Thymus (tissue), 11 donors: ENCODE measurements around the gene PGAM1. TPM values are rescaled to one million over a fixed set of nuclear protein-coding genes. Genes with fewer than 3 reads are reported as not detected.
"Not testable (repeated sequence)": the region's sequence is repeated elsewhere in the genome, so short reads cannot be mapped to it uniquely, and the experiment has no call there.

Experiments used
- DNase-seq, 9 donors: peaks; one replicate each; pipeline ENCODE4 v3.0.0-alpha.2; 2013; ENCODE audit warnings: low spot score in 9 of 9, low read depth in 6 of 9, missing footprints in 1 of 9
- H3K27ac ChIP-seq, 2 donors: one replicate each; pipeline ENCODE4 v1.5.1; 2013; ENCODE audit warnings: control low read depth in 1 of 2, low read depth in 1 of 2, low read length in 1 of 2, mild to moderate bottlenecking in 1 of 2, moderate library complexity in 1 of 2
- H3K27me3 ChIP-seq, 2 donors: one replicate each; pipeline ENCODE4 v1.5.1; 2013; ENCODE audit warnings: low read length in 1 of 2; ENCODE audit not compliant: control insufficient read depth in 2 of 2, insufficient read depth in 1 of 2
- H3K36me3 ChIP-seq, 2 donors: one replicate each; pipeline ENCODE4 v1.5.1; 2013; ENCODE audit warnings: low read length in 1 of 2, mild to moderate bottlenecking in 1 of 2, moderate library complexity in 1 of 2; ENCODE audit not compliant: control insufficient read depth in 2 of 2, insufficient read depth in 2 of 2
- H3K4me1 ChIP-seq, 2 donors: one replicate each; pipeline ENCODE4 v1.5.1; 2013; ENCODE audit warnings: low read length in 2 of 2; ENCODE audit not compliant: control insufficient read depth in 2 of 2, insufficient read depth in 2 of 2
- H3K4me3 ChIP-seq, 2 donors: one replicate each; pipeline ENCODE4 v1.5.1; 2013; ENCODE audit warnings: low read length in 2 of 2, control low read depth in 1 of 2, mild to moderate bottlenecking in 1 of 2
- H3K9me3 ChIP-seq, 2 donors: one replicate each; pipeline ENCODE4 v1.5.1; 2013; ENCODE audit warnings: low read length in 1 of 2, mild to moderate bottlenecking in 1 of 2; ENCODE audit not compliant: control insufficient read depth in 2 of 2, insufficient read depth in 1 of 2
- WGBS: extraction: QIAGEN DNeasy Blood & Tissue Kit; methylation state at CpG from one replicate; pipeline ENCODE4 v1.1.7; 2013; 5-methylcytosine and 5-hydroxymethylcytosine counted together
- polyA plus RNA-seq: library from polyadenylated mRNA; stranded (reverse); fragments of 200-250 nt; gene quantifications from one replicate; pipeline ENCODE4 v1.2.3, GENCODE V29; 2013
- total RNA-seq: library from RNA; stranded (reverse); fragments of 120-200 nt; gene quantifications from one replicate; pipeline ENCODE4 v1.2.4, GENCODE V29; 2013
- donor health status: healthy.

The PGAM1 gene
- total and polyA plus RNA-seq, 2 donors: 104 to 272 TPM

DNA sequence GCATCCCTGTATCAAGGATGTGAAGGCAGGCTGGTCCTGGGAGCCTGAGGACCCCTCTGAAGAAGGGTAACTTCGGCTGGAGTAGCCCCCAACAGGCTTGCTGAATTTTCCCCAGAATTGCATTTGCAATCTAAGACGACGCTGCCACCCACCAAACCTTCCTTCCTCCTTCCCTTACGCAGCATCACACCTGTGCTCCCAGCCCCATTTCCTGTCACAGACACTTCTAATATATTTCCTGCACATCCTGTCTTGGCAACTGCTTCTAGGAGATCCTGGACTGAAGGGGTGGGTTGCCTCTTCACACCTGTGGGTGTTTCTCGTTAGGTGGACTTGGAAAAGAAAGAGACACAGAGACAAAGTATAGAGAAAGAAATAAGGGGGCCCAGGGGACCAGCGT, 9.4 kb upstream of the PGAM1 start:
- peak in 4 of 9 donors; percentile 58 to 80 (median 62) for DNase-seq
- H3K4me1 ChIP-seq: peaks cover 24 to 57% of the 10 kb centered on the region in 2 donors
- 12% methylated on average over 6 of the region's 6 CpGs for WGBS

DNA sequence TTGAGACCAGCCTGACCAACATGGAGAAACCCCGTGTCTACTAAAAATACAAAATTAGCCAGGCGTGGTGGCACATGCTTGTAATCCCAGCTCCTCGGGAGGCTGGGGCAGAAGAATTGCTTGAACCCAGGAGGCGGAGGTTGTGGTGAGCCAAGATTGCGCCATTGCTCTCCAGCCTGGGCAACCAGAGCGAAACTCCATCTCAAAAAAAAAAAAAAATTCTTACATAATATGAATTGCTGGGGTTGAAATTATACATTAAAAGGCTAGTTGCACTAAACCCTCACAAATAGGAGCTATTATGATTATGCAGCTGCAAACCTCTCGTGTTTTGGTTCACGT, 2.3 kb upstream of the PGAM1 start:
- H3K36me3 ChIP-seq, H3K9me3 ChIP-seq, DNase-seq, H3K4me3 ChIP-seq, H3K27ac ChIP-seq, H3K27me3 ChIP-seq: not testable (repeated sequence)
- peaks cover 17 to 38% of the 10 kb centered on the region in 2 donors for H3K4me1 ChIP-seq
- WGBS: 96% methylated on average over 8 of the region's 8 CpGs

More for the DNA sequence above, 9.4 kb upstream of the PGAM1 start:
- Histone ChIP-seq H3K4me3 (no peak overlapping the region), H3K27me3 (no peaks in the 10 kb centered on the region), H3K9me3 (no peaks in the 10 kb centered on the region), H3K36me3 (no peaks in the 10 kb centered on the region), H3K27ac (peak overlapping the region; percentile 64 to 79)

GRCh38 chr10:97426776-97427570, 982 bp downstream of the PGAM1 start:
- peak overlapping the region; percentile 48 to 85 for H3K27ac ChIP-seq
- H3K4me3 ChIP-seq: peak overlapping the region; percentile 65 to 82
- no peaks in the 10 kb centered on the region for H3K9me3 ChIP-seq
- peaks cover 17 to 38% of the 10 kb centered on the region in 2 donors for H3K36me3 ChIP-seq
- H3K27me3 ChIP-seq: no peaks in the 10 kb centered on the region
- 41% methylated on average over 34 of the region's 34 CpGs for WGBS
- no peak for DNase-seq
- peaks cover 17 to 31% of the 10 kb centered on the region in 2 donors for H3K4me1 ChIP-seq

- no peaks in the 10 kb centered on the region for H3K9me3 ChIP-seq
- peaks cover 21 to 40% of the 10 kb centered on the region in 2 donors for H3K36me3 ChIP-seq
- H3K27me3 ChIP-seq: no peaks in the 10 kb centered on the region
- H3K4me1 ChIP-seq: peaks cover 17 to 31% of the 10 kb centered on the region in 2 donors
- H3K4me3 ChIP-seq: peak overlapping the region; percentile 65 to 82
- WGBS: 84% methylated on average over 9 of the region's 9 CpGs
- DNase-seq: no peak
- peak overlapping the region; percentile 53 to 85 for H3K27ac ChIP-seq
These were observed 1.7 kb downstream of the PGAM1 start for GRCh38 chr10:97427571-97428179.

DNA sequence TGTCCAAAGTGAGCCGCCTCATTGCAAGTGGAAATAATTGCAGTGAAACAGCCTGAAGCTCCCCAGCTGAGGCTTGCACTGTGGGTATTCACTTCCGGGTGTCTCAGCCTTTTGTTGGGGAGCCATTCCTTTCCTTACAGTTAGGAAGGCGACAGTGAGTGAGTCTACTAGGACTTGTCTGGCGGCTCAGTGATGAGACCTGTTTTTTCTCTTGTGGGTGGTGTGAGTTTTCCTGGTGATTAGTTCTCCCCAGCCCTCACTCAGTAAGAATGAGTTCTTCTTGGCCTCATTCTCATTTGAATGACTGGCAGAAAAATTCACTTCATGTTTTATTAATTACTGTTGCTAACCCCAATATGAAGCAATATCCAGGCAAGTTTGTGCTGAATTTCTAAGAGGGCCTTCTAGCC, 2.6 kb downstream of the PGAM1 start:
- no peak overlapping the region for H3K27ac ChIP-seq
- no peak overlapping the region for H3K4me3 ChIP-seq
- H3K9me3 ChIP-seq: no peaks in the 10 kb centered on the region
- H3K4me1 ChIP-seq: peaks cover 17 to 28% of the 10 kb centered on the region in 2 donors
- H3K36me3 ChIP-seq: peaks cover 24 to 44% of the 10 kb centered on the region in 2 donors
- WGBS: 87% methylated on average over 4 of the region's 4 CpGs
- H3K27me3 ChIP-seq: no peaks in the 10 kb centered on the region
- no peak for DNase-seq

DNA sequence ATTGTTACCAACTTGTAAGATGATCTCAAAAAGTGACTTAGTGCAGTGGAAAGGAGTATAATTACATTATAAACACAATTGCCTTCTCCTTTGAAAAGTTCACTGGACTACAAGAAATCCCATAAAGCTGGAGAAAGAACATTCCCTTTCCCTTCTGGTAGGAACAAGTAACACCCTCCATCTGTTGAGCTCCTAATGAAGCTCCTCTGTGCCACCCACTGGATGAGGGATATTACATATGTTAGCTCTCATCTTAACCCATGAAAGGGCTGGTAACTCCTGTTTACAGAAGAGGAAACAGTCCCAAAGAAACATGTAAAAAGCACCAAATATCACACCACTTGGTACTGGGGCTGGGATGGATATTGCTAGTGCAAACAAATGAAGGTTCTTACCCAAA, 8.1 kb downstream of the PGAM1 start:
- H3K4me3 ChIP-seq: no peak overlapping the region
- peaks cover 63 to 82% of the 10 kb centered on the region in 2 donors for H3K36me3 ChIP-seq

GRCh38 chr10:97434557-97434956, 8.6 kb downstream of the PGAM1 start:
- H3K4me3 ChIP-seq: no peak overlapping the region
- no peak overlapping the region for H3K27ac ChIP-seq
- H3K36me3 ChIP-seq: peaks cover 68 to 83% of the 10 kb centered on the region in 2 donors
- no peaks in the 10 kb centered on the region for H3K9me3 ChIP-seq
- H3K4me1 ChIP-seq: no peaks in the 10 kb centered on the region
- DNase-seq: no peak
- H3K27me3 ChIP-seq: no peaks in the 10 kb centered on the region
- 100% methylated on average over 1 of the region's 1 CpG for WGBS

More for the DNA sequence above, 8.1 kb downstream of the PGAM1 start:
- Histone ChIP-seq H3K4me1 (no peaks in the 10 kb centered on the region), H3K27me3 (no peaks in the 10 kb centered on the region), H3K27ac (no peak overlapping the region), H3K9me3 (no peaks in the 10 kb centered on the region)
- no peak for DNase-seq

GRCh38 chr10:97435211-97435610, 9.2 kb downstream of the PGAM1 start:
- WGBS: 98% methylated on average over 6 of the region's 6 CpGs
- H3K4me1 ChIP-seq: no peaks in the 10 kb centered on the region
- H3K27ac ChIP-seq: no peak overlapping the region
- no peaks in the 10 kb centered on the region for H3K9me3 ChIP-seq
- H3K27me3 ChIP-seq: no peaks in the 10 kb centered on the region
- no peak overlapping the region for H3K4me3 ChIP-seq
- peaks cover 69 to 78% of the 10 kb centered on the region in 2 donors for H3K36me3 ChIP-seq
- no peak for DNase-seq

GRCh38 chr10:97442277-97442676, 16.3 kb downstream of the PGAM1 start:
- no peak for DNase-seq
- Histone ChIP-seq H3K4me3 (no peak overlapping the region), H3K4me1 (peaks cover 15 to 19% of the 10 kb centered on the region in 2 donors), H3K36me3 (peaks cover 17 to 39% of the 10 kb centered on the region in 2 donors), H3K27me3 (no peaks in the 10 kb centered on the region), H3K27ac (no peak overlapping the region), H3K9me3 (peaks cover 0 to 5% of the 10 kb centered on the region in 2 donors)
- 98% methylated on average over 1 of the region's 1 CpG for WGBS
